RCC 7860 (cell line): ENCODE measurements around the gene DNAAF9.
"Not testable (repeated sequence)": the region's sequence is repeated elsewhere in the genome, so short reads cannot be mapped to it uniquely, and the experiment has no call there.

ENCODE experiments used
- DNase-seq: peaks from one replicate; pipeline ENCODE4 v3.0.0-alpha.2; 2015; ENCODE audit warnings: low spot score
- FAIRE-seq: peaks from 2 replicates; lab custom pipeline; 2012; peaks lifted over from hg19 to GRCh38; lab: Jason Lieb, UNC

The DNAAF9 gene

GRCh38 chr20:3407040-3407770 is at the start of gene DNAAF9:
TSS of gene DNAAF9 (minus strand) at chr20:3407669. CDS start at chr20:3407557, 112 bp downstream.
- no peak for DNase-seq
- FAIRE-seq, result no peak

- FAIRE-seq (no peak), DNase-seq (no peak)
Observed at GRCh38 chr20:3456648-3457047, 49.2 kb upstream of the DNAAF9 start.

GRCh38 chr20:3454831-3455230 is 47.4 kb upstream of the DNAAF9 start:
- DNase-seq (no peak), FAIRE-seq (no peak)

GRCh38 chr20:3452690-3453089 is 45.2 kb upstream of the DNAAF9 start:
- DNase-seq, result no peak
- FAIRE-seq, result no peak

GRCh38 chr20:3452136-3452535 is 44.7 kb upstream of the DNAAF9 start:
- DNase-seq (no peak), FAIRE-seq (no peak)

GRCh38 chr20:3449319-3449718 is 41.9 kb upstream of the DNAAF9 start:
- FAIRE-seq (no peak), DNase-seq (no peak)

- FAIRE-seq (no peak), DNase-seq (no peak)
Observed at GRCh38 chr20:3447321-3447720, 39.9 kb upstream of the DNAAF9 start.

- no peak for DNase-seq
- no peak for FAIRE-seq
Observed at GRCh38 chr20:3446779-3447178, 39.3 kb upstream of the DNAAF9 start.

GRCh38 chr20:3436864-3437574 is 29.6 kb upstream of the DNAAF9 start:
- DNase-seq (no peak), FAIRE-seq (no peak)

- FAIRE-seq (no peak), DNase-seq (no peak)
Observed at GRCh38 chr20:3434232-3434631, 26.8 kb upstream of the DNAAF9 start.

GRCh38 chr20:3433744-3434143 is 26.3 kb upstream of the DNAAF9 start:
- FAIRE-seq (no peak), DNase-seq (no peak)

GRCh38 chr20:3432844-3433243 is 25.4 kb upstream of the DNAAF9 start:
- DNase-seq (no peak), FAIRE-seq (no peak)

GRCh38 chr20:3431109-3431508 is 23.6 kb upstream of the DNAAF9 start:
- FAIRE-seq, result no peak
- DNase-seq, result no peak

GRCh38 chr20:3430376-3431069 is 23.1 kb upstream of the DNAAF9 start:
- DNase-seq, result no peak
- no peak for FAIRE-seq

GRCh38 chr20:3426766-3427165 is 19.3 kb upstream of the DNAAF9 start:
- DNase-seq, FAIRE-seq: not testable (repeated sequence)

- no peak for FAIRE-seq
- DNase-seq, result no peak
Observed at GRCh38 chr20:3423126-3423525, 15.7 kb upstream of the DNAAF9 start.

- DNase-seq, result no peak
- FAIRE-seq, result no peak
Observed at GRCh38 chr20:3421985-3422384, 14.5 kb upstream of the DNAAF9 start.

GRCh38 chr20:3420211-3420707 is 12.8 kb upstream of the DNAAF9 start:
- DNase-seq (no peak), FAIRE-seq (no peak)

- not testable (repeated sequence) for DNase-seq, FAIRE-seq
Observed at GRCh38 chr20:3418161-3418560, 10.7 kb upstream of the DNAAF9 start.

- no peak for DNase-seq
- FAIRE-seq, result no peak
Observed at GRCh38 chr20:3414122-3414521, 6.7 kb upstream of the DNAAF9 start.

GRCh38 chr20:3413393-3413889 is 6.0 kb upstream of the DNAAF9 start:
- FAIRE-seq, result no peak
- no peak for DNase-seq
